HepG2 (cell line): ENCODE data around the gene MRPS7. TPM values are rescaled to one million over a fixed set of nuclear protein-coding genes. Genes with fewer than 3 reads are reported as not detected.

Source experiments
- DNMT1 ChIP-seq: sonication (generic); formaldehyde crosslinking; IDR thresholded peaks from 2 replicates; pipeline ENCODE4 v1.5.1; 2020; ENCODE audit warnings: mild to moderate bottlenecking, missing genetic modification reagents
- HNRNPL ChIP-seq: fragments of 200-400 bp; formaldehyde crosslinking; IDR thresholded peaks from 2 replicates; pipeline ENCODE4 v1.6.1; 2017; ENCODE audit warnings: mild to moderate bottlenecking, low read depth, low read length
- KDM3A ChIP-seq: IDR thresholded peaks from 2 replicates; pipeline ENCODE4 v1.6.1; 2018; ENCODE audit warnings: low read depth, missing compliant biosample characterization
- MIXL1 ChIP-seq: IDR thresholded peaks from 2 replicates; pipeline ENCODE4 v1.6.1; 2016
- MTA1 ChIP-seq: sonication (generic); formaldehyde crosslinking; IDR thresholded peaks from 2 replicates; pipeline ENCODE4 v1.4.0; 2020; ENCODE audit warnings: missing genetic modification reagents, mild to moderate bottlenecking, borderline replicate concordance
- RXRA ChIP-seq: sonication (generic); formaldehyde crosslinking; IDR thresholded peaks from 2 replicates; pipeline ENCODE4 v1.5.1; 2020; ENCODE audit warnings: missing genetic modification reagents
- SMC3 ChIP-seq: IDR thresholded peaks from 2 replicates; pipeline ENCODE4 v1.6.1; 2011; ENCODE audit warnings: low read length, improper control_type of control experiment
- ZFY ChIP-seq: sonication (generic); formaldehyde crosslinking; IDR thresholded peaks from 2 replicates; pipeline ENCODE4 v1.4.0; 2020; ENCODE audit warnings: missing genetic modification reagents
- ZNF230 ChIP-seq: sonication (generic); formaldehyde crosslinking; IDR thresholded peaks from 2 replicates; pipeline ENCODE4 v1.4.0; 2020; ENCODE audit warnings: mild to moderate bottlenecking, missing genetic modification reagents
- ZNF510 ChIP-seq: sonication (generic); formaldehyde crosslinking; IDR thresholded peaks from 2 replicates; pipeline ENCODE4 v1.4.0; 2020; ENCODE audit warnings: low read depth, mild to moderate bottlenecking, missing genetic modification reagents
- ZNF615 ChIP-seq: sonication (generic); formaldehyde crosslinking; IDR thresholded peaks from 2 replicates; pipeline ENCODE4 v1.5.0; 2020; ENCODE audit warnings: mild to moderate bottlenecking, missing genetic modification reagents, borderline replicate concordance
- ZNF652 ChIP-seq: IDR thresholded peaks from 2 replicates; pipeline ENCODE4 v1.6.1; 2016; ENCODE audit warnings: low read depth, borderline replicate concordance
- ZNF660 ChIP-seq: sonication (generic); formaldehyde crosslinking; IDR thresholded peaks from 2 replicates; pipeline ENCODE4 v1.5.1; 2020; ENCODE audit warnings: mild to moderate bottlenecking, low read depth, missing genetic modification reagents, borderline replicate concordance
- polyA plus RNA-seq, 8 experiments: library from polyadenylated mRNA; depleted of rRNA in 3 of 8; stranded (reverse) in 7 of 8; unstranded in 1 of 8; fragments of >200 nt; fragmentation: Illumina TruSeq in 4 of 8; extraction: Trizol in 4 of 8; gene quantifications; 2 replicates each; pipeline versions ENCODE4 v1.2.1 to v1.2.3, GENCODE V29; 2011 to 2016; ENCODE audit warnings: low read depth in 4 of 8, missing spikeins in 1 of 8, mixed read lengths in 1 of 8; ENCODE audit not compliant: insufficient read depth in 1 of 8
- total RNA-seq, 5 experiments: library from RNA; depleted of rRNA; stranded (reverse); fragments of >200 nt; fragmentation: Illumina TruSeq; extraction: Trizol; gene quantifications; 2 replicates each; pipeline ENCODE4 v1.2.3, GENCODE V29; 2016; ENCODE audit warnings: low read depth in 1 of 5
- TF ChIP-seq, protein P1 (sequence below), 2 experiments: sonication (generic) in 1 of 2; formaldehyde crosslinking in 1 of 2; IDR thresholded peaks; 2 replicates each; pipeline versions ENCODE4 v1.4.0 to v1.6.1; 2018 to 2020; ENCODE audit warnings: missing genetic modification reagents in 2 of 2, borderline replicate concordance in 1 of 2, low read depth in 1 of 2, mild to moderate bottlenecking in 1 of 2, missing biosample characterization in 1 of 2
- TF ChIP-seq, protein P2 (sequence below): sonication (generic); formaldehyde crosslinking; IDR thresholded peaks from 2 replicates; pipeline ENCODE4 v1.5.0; 2020; ENCODE audit warnings: mild to moderate bottlenecking, missing genetic modification reagents, borderline replicate concordance
- TF ChIP-seq, protein P3 (sequence below): IDR thresholded peaks from 2 replicates; pipeline ENCODE4 v1.6.1; 2016; ENCODE audit warnings: low read depth, borderline replicate concordance
- TF ChIP-seq, protein P4 (sequence below), 2 experiments: sonication (generic) in 1 of 2; formaldehyde crosslinking in 1 of 2; IDR thresholded peaks; 2 replicates each; pipeline versions ENCODE4 v1.4.0 to v1.6.1; 2016 to 2020; ENCODE audit warnings: borderline replicate concordance in 1 of 2, low read depth in 1 of 2, mild to moderate bottlenecking in 1 of 2, missing genetic modification reagents in 1 of 2

Gene MRPS7
- total and polyA plus RNA-seq, 2 of the 13 experiments (the other 11 are each of a cell fraction or from before 2014, with no cell fraction given), result 97.0 to 162 TPM

DNA sequence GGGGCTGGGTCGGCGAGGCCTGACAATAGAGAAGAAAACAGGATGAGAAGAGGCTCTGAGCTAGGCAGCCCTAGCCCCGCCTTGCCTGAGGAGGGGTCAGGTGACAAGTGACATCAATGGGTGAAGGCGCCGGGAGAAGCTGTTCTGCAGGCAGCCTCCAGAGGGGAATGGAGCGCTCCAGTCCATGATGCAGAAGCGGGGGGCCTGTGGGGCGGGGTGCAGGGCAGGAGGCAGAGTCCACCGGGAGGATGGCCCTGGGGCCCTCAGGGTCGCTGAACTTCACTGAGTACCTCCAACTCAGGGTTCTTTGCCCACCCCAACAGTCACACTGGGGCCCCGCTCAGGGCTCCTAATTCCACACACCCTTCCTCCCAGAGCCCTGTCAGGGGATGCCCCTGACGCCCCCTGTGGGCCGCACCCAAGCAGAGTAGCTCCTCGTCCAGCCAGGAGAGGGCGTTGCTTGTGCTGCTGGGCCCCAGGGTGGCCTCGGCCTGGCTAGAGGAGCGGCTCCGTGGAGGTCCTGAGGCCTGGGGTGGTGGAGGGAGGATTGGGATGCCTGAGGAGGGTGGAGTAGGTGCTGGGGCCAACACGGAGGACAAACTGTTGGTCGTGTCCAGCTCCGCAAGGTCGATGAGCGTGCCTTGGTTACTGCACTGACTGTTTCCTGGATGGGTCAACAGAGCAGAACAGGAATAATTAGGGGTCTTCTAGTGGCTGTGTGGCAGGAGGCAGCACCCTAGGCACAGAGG, 21.1 kb upstream of the MRPS7 start (continued):
- TF ChIP-seq, protein P1, sequence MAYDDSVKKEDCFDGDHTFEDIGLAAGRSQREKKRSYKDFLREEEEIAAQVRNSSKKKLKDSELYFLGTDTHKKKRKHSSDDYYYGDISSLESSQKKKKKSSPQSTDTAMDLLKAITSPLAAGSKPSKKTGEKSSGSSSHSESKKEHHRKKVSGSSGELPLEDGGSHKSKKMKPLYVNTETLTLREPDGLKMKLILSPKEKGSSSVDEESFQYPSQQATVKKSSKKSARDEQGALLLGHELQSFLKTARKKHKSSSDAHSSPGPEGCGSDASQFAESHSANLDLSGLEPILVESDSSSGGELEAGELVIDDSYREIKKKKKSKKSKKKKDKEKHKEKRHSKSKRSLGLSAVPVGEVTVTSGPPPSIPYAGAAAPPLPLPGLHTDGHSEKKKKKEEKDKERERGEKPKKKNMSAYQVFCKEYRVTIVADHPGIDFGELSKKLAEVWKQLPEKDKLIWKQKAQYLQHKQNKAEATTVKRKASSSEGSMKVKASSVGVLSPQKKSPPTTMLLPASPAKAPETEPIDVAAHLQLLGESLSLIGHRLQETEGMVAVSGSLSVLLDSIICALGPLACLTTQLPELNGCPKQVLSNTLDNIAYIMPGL (CRISPR knock-in tag; IDR thresholded peaks at IDR 0.05; ENCODE audit: borderline replicate concordance in 1 of 2, low read depth in 1 of 2), result peak; percentile 42 to 73; a peak in 2 of 4 replicates
- TF ChIP-seq RXRA (peak; percentile 42; the same call in 1 of the 2 replicates), ZNF510 (CRISPR knock-in tag) (0 out of 2 replicates have a peak, but pooled peaks have one; percentile 38), MIXL1 (CRISPR knock-in tag) (no peak), ZFY (peak; percentile 26; the same call in 1 of the 2 replicates), ZNF230 (0 out of 2 replicates have a peak, but pooled peaks have one; percentile 68), DNMT1 (CRISPR knock-in tag) (peak; percentile 32; the same call in 1 of the 2 replicates), MTA1 (CRISPR knock-in tag) (0 out of 2 replicates have a peak, but pooled peaks have one; percentile 47), ZNF615 (CRISPR knock-in tag) (peak; percentile 25; the same call in 1 of the 2 replicates), HNRNPL (peak; percentile 47; the same call in 1 of the 2 replicates), SMC3 (peak; percentile 23; the same call in 1 of the 2 replicates), ZNF660 (CRISPR knock-in tag) (no peak), KDM3A (CRISPR knock-in tag) (peak; percentile 43; the same call in 1 of the 2 replicates), ZNF652 (CRISPR knock-in tag) (no peak)
- TF ChIP-seq, protein P2, sequence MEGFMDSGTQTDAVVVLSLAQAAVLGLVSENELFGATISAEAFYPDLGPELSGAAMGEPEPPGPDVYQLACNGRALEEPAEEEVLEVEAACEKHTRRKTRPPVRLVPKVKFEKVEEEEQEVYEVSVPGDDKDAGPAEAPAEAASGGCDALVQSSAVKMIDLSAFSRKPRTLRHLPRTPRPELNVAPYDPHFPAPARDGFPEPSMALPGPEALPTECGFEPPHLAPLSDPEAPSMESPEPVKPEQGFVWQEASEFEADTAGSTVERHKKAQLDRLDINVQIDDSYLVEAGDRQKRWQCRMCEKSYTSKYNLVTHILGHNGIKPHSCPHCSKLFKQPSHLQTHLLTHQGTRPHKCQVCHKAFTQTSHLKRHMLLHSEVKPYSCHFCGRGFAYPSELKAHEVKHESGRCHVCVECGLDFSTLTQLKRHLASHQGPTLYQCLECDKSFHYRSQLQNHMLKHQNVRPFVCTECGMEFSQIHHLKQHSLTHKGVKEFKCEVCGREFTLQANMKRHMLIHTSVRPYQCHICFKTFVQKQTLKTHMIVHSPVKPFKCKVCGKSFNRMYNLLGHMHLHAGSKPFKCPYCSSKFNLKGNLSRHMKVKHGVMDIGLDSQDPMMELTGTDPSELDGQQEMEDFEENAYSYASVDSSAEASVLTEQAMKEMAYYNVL (CRISPR knock-in tag), result no peak
- TF ChIP-seq, protein P3, sequence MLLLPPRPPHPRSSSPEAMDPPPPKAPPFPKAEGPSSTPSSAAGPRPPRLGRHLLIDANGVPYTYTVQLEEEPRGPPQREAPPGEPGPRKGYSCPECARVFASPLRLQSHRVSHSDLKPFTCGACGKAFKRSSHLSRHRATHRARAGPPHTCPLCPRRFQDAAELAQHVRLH (CRISPR knock-in tag), result peak; percentile 39; the same call in 1 of the 2 replicates
- TF ChIP-seq, protein P4, sequence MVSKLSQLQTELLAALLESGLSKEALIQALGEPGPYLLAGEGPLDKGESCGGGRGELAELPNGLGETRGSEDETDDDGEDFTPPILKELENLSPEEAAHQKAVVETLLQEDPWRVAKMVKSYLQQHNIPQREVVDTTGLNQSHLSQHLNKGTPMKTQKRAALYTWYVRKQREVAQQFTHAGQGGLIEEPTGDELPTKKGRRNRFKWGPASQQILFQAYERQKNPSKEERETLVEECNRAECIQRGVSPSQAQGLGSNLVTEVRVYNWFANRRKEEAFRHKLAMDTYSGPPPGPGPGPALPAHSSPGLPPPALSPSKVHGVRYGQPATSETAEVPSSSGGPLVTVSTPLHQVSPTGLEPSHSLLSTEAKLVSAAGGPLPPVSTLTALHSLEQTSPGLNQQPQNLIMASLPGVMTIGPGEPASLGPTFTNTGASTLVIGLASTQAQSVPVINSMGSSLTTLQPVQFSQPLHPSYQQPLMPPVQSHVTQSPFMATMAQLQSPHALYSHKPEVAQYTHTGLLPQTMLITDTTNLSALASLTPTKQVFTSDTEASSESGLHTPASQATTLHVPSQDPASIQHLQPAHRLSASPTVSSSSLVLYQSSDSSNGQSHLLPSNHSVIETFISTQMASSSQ (IDR thresholded peaks at IDR 0.05; ENCODE audit: low read depth), result no peak
- TF ChIP-seq, protein P4 (CRISPR knock-in tag; IDR thresholded peaks at IDR 0.05; ENCODE audit: borderline replicate concordance), result no peak; the same call in 1 of the 2 replicates
